ENCODE measurements around the gene C11orf52.
"Not testable (repeated sequence)": the region's sequence is repeated elsewhere in the genome, so short reads cannot be mapped to it uniquely, and the experiment has no call there.

C11orf52 gene

GRCh38 chr11:111911563-111912401 lies 6.9 kb upstream of the C11orf52 start, which contains the start of gene CRYAB:
TSS of gene CRYAB (minus strand) at chr11:111911770. CDS start at chr11:111911724, 46 bp downstream.
- DNase-seq, result peak; percentile 50
- in situ Hi-C loops (cut with HindIII; ENCODE audit: low pct_ligation_motif_present, low pct_unique_long_range_greater_than_20kb, low sequenced_read_pairs), result no loop called here

GRCh38 chr11:111912535-111912934 lies 6.2 kb upstream of the C11orf52 start, which contains the start of gene HSPB2:
TSS of gene HSPB2 (plus strand) at chr11:111912734. CDS start at chr11:111912830, 96 bp downstream.
- DNase-seq, result no peak
- in situ Hi-C loops (cut with HindIII; ENCODE audit: low pct_ligation_motif_present, low pct_unique_long_range_greater_than_20kb, low sequenced_read_pairs), result no loop called here

- in situ Hi-C loops (cut with HindIII; ENCODE audit: low pct_ligation_motif_present, low pct_unique_long_range_greater_than_20kb, low sequenced_read_pairs), result no loop called here
- no peak for DNase-seq
Observed at GRCh38 chr11:111913031-111913861, 5.5 kb upstream of the C11orf52 start.

GRCh38 chr11:111913997-111914396 lies 4.7 kb upstream of the C11orf52 start:
- in situ Hi-C loops (cut with HindIII; ENCODE audit: low pct_ligation_motif_present, low pct_unique_long_range_greater_than_20kb, low sequenced_read_pairs), result no loop called here
- DNase-seq, result peak; percentile 49

- in situ Hi-C loops (cut with HindIII; ENCODE audit: low pct_ligation_motif_present, low pct_unique_long_range_greater_than_20kb, low sequenced_read_pairs), result no loop called here
- DNase-seq, result no peak
Observed at GRCh38 chr11:111916768-111917167, 1.9 kb upstream of the C11orf52 start.

GRCh38 chr11:111917312-111917711 lies 1.4 kb upstream of the C11orf52 start:
- in situ Hi-C loops (cut with HindIII; ENCODE audit: low pct_ligation_motif_present, low pct_unique_long_range_greater_than_20kb, low sequenced_read_pairs), result no loop called here

GRCh38 chr11:111917788-111918187 lies 925 bp upstream of the C11orf52 start:
- in situ Hi-C loops (cut with HindIII; ENCODE audit: low pct_ligation_motif_present, low pct_unique_long_range_greater_than_20kb, low sequenced_read_pairs), result no loop called here
- no peak for DNase-seq

More at GRCh38 chr11:111917312-111917711, 1.4 kb upstream of the C11orf52 start:
- DNase-seq, result no peak

- DNase-seq, result no peak
- in situ Hi-C loops (cut with HindIII; ENCODE audit: low pct_ligation_motif_present, low pct_unique_long_range_greater_than_20kb, low sequenced_read_pairs), result no loop called here
Observed at GRCh38 chr11:111920908-111921307, 2.2 kb downstream of the C11orf52 start.

GRCh38 chr11:111921541-111922230 lies 3.0 kb downstream of the C11orf52 start:
- in situ Hi-C loops (cut with HindIII; ENCODE audit: low pct_ligation_motif_present, low pct_unique_long_range_greater_than_20kb, low sequenced_read_pairs), result no loop called here
- DNase-seq, result no peak

- in situ Hi-C loops (cut with HindIII; ENCODE audit: low pct_ligation_motif_present, low pct_unique_long_range_greater_than_20kb, low sequenced_read_pairs), result no loop called here
- no peak for DNase-seq
Observed at GRCh38 chr11:111922803-111923202, 4.1 kb downstream of the C11orf52 start.

GRCh38 chr11:111923351-111923788 lies 4.7 kb downstream of the C11orf52 start:
- in situ Hi-C loops (cut with HindIII; ENCODE audit: low pct_ligation_motif_present, low pct_unique_long_range_greater_than_20kb, low sequenced_read_pairs), result no loop called here

GRCh38 chr11:111923951-111924350 lies 5.2 kb downstream of the C11orf52 start:
- in situ Hi-C loops (cut with HindIII; ENCODE audit: low pct_ligation_motif_present, low pct_unique_long_range_greater_than_20kb, low sequenced_read_pairs), result no loop called here

More at GRCh38 chr11:111923351-111923788, 4.7 kb downstream of the C11orf52 start:
- no peak for DNase-seq

GRCh38 chr11:111925953-111926352 lies 7.2 kb downstream of the C11orf52 start:
- DNase-seq, result no peak
- in situ Hi-C loops (cut with HindIII; ENCODE audit: low pct_ligation_motif_present, low pct_unique_long_range_greater_than_20kb, low sequenced_read_pairs), result no loop called here

More at GRCh38 chr11:111923951-111924350, 5.2 kb downstream of the C11orf52 start:
- DNase-seq, result no peak

GRCh38 chr11:111926505-111927391 lies 8.0 kb downstream of the C11orf52 start:
- in situ Hi-C loops (cut with HindIII; ENCODE audit: low pct_ligation_motif_present, low pct_unique_long_range_greater_than_20kb, low sequenced_read_pairs), result no loop called here
- peak; percentile 93 for DNase-seq

- in situ Hi-C loops (cut with HindIII; ENCODE audit: low pct_ligation_motif_present, low pct_unique_long_range_greater_than_20kb, low sequenced_read_pairs), result no loop called here
- no peak for DNase-seq
Observed at GRCh38 chr11:111930472-111930871, 11.8 kb downstream of the C11orf52 start.

- DNase-seq, result no peak
- in situ Hi-C loops (cut with HindIII; ENCODE audit: low pct_ligation_motif_present, low pct_unique_long_range_greater_than_20kb, low sequenced_read_pairs), result no loop called here
Observed at GRCh38 chr11:111932611-111932950, 13.9 kb downstream of the C11orf52 start.

- in situ Hi-C loops (cut with HindIII; ENCODE audit: low pct_ligation_motif_present, low pct_unique_long_range_greater_than_20kb, low sequenced_read_pairs); DNase-seq: not testable (repeated sequence)
Observed at GRCh38 chr11:111933176-111933575, 14.5 kb downstream of the C11orf52 start.

- DNase-seq, result no peak
- in situ Hi-C loops (cut with HindIII; ENCODE audit: low pct_ligation_motif_present, low pct_unique_long_range_greater_than_20kb, low sequenced_read_pairs), result no loop called here
Observed at GRCh38 chr11:111933872-111934271, 15.2 kb downstream of the C11orf52 start.
